Thymus (tissue), 11 donors: ENCODE results near the gene SLC39A11. TPM values are rescaled to one million over a fixed set of nuclear protein-coding genes. Genes with fewer than 3 reads are reported as not detected.

Experiments
- DNase-seq, 9 donors: peaks; one replicate each; pipeline ENCODE4 v3.0.0-alpha.2; 2013; ENCODE audit warnings: low spot score in 9 of 9, low read depth in 6 of 9, missing footprints in 1 of 9
- H3K27ac ChIP-seq, 2 donors: one replicate each; pipeline ENCODE4 v1.5.1; 2013; ENCODE audit warnings: control low read depth in 1 of 2, low read depth in 1 of 2, low read length in 1 of 2, mild to moderate bottlenecking in 1 of 2, moderate library complexity in 1 of 2
- H3K27me3 ChIP-seq, 2 donors: one replicate each; pipeline ENCODE4 v1.5.1; 2013; ENCODE audit warnings: low read length in 1 of 2; ENCODE audit not compliant: control insufficient read depth in 2 of 2, insufficient read depth in 1 of 2
- H3K36me3 ChIP-seq, 2 donors: one replicate each; pipeline ENCODE4 v1.5.1; 2013; ENCODE audit warnings: low read length in 1 of 2, mild to moderate bottlenecking in 1 of 2, moderate library complexity in 1 of 2; ENCODE audit not compliant: control insufficient read depth in 2 of 2, insufficient read depth in 2 of 2
- H3K4me1 ChIP-seq, 2 donors: one replicate each; pipeline ENCODE4 v1.5.1; 2013; ENCODE audit warnings: low read length in 2 of 2; ENCODE audit not compliant: control insufficient read depth in 2 of 2, insufficient read depth in 2 of 2
- H3K4me3 ChIP-seq, 2 donors: one replicate each; pipeline ENCODE4 v1.5.1; 2013; ENCODE audit warnings: low read length in 2 of 2, control low read depth in 1 of 2, mild to moderate bottlenecking in 1 of 2
- H3K9me3 ChIP-seq, 2 donors: one replicate each; pipeline ENCODE4 v1.5.1; 2013; ENCODE audit warnings: low read length in 1 of 2, mild to moderate bottlenecking in 1 of 2; ENCODE audit not compliant: control insufficient read depth in 2 of 2, insufficient read depth in 1 of 2
- WGBS: extraction: QIAGEN DNeasy Blood & Tissue Kit; methylation state at CpG from one replicate; pipeline ENCODE4 v1.1.7; 2013; 5-methylcytosine and 5-hydroxymethylcytosine counted together
- polyA plus RNA-seq: library from polyadenylated mRNA; stranded (reverse); fragments of 200-250 nt; gene quantifications from one replicate; pipeline ENCODE4 v1.2.3, GENCODE V29; 2013
- total RNA-seq: library from RNA; stranded (reverse); fragments of 120-200 nt; gene quantifications from one replicate; pipeline ENCODE4 v1.2.4, GENCODE V29; 2013
- donor health status: healthy.

The SLC39A11 gene
- total and polyA plus RNA-seq, 2 donors, result 7.4 to 8.7 TPM

GRCh38 chr17:72614871-72615626 lies 477.4 kb downstream of the SLC39A11 start:
- peaks cover 2 to 12% of the 10 kb centered on the region in 2 donors for H3K4me1 ChIP-seq
- peaks cover 0 to 38% of the 10 kb centered on the region in 2 donors for H3K27me3 ChIP-seq
- no peak overlapping the region for H3K27ac ChIP-seq
- H3K9me3 ChIP-seq, result no peaks in the 10 kb centered on the region
- no peak for DNase-seq
- no peaks in the 10 kb centered on the region for H3K36me3 ChIP-seq
- no peak overlapping the region for H3K4me3 ChIP-seq
- WGBS, result 35% methylated on average over 20 of the region's 20 CpGs

- Histone ChIP-seq H3K9me3 (no peaks in the 10 kb centered on the region), H3K27ac (no peak overlapping the region), H3K27me3 (peaks cover 0 to 38% of the 10 kb centered on the region in 2 donors), H3K4me1 (peaks cover 2 to 12% of the 10 kb centered on the region in 2 donors), H3K36me3 (no peaks in the 10 kb centered on the region), H3K4me3 (no peak overlapping the region)
- no peak for DNase-seq
- 97% methylated on average over 4 of the region's 4 CpGs for WGBS
Observed at GRCh38 chr17:72614476-72614870, 478.0 kb downstream of the SLC39A11 start.

- Histone ChIP-seq H3K36me3 (no peaks in the 10 kb centered on the region), H3K4me1 (peaks cover 2 to 12% of the 10 kb centered on the region in 2 donors), H3K27ac (no peak overlapping the region), H3K27me3 (peaks cover 0 to 38% of the 10 kb centered on the region in 2 donors), H3K9me3 (no peaks in the 10 kb centered on the region), H3K4me3 (no peak overlapping the region)
- DNase-seq, result no peak
- 85% methylated on average over 3 of the region's 3 CpGs for WGBS
Observed at GRCh38 chr17:72613806-72614292, 478.6 kb downstream of the SLC39A11 start.

- Histone ChIP-seq H3K36me3 (no peaks in the 10 kb centered on the region), H3K4me1 (peaks cover 2 to 11% of the 10 kb centered on the region in 2 donors), H3K27me3 (peaks cover 0 to 38% of the 10 kb centered on the region in 2 donors), H3K9me3 (no peaks in the 10 kb centered on the region), H3K27ac (no peak overlapping the region), H3K4me3 (no peak overlapping the region)
- no peak for DNase-seq
- 78% methylated on average over 7 of the region's 7 CpGs for WGBS
Observed at GRCh38 chr17:72613396-72613795, 479.1 kb downstream of the SLC39A11 start.

GRCh38 chr17:72611172-72611571 lies 481.3 kb downstream of the SLC39A11 start:
- Histone ChIP-seq H3K9me3 (no peaks in the 10 kb centered on the region), H3K36me3 (no peaks in the 10 kb centered on the region), H3K27ac (no peak overlapping the region), H3K27me3 (peaks cover 0 to 26% of the 10 kb centered on the region in 2 donors), H3K4me1 (no peaks in the 10 kb centered on the region), H3K4me3 (no peak overlapping the region)
- no peak for DNase-seq
- WGBS, result 91% methylated on average over 9 of the region's 9 CpGs

GRCh38 chr17:72609501-72609900 lies 483.0 kb downstream of the SLC39A11 start:
- Histone ChIP-seq H3K27ac (no peak overlapping the region), H3K27me3 (peaks cover 0 to 14% of the 10 kb centered on the region in 2 donors), H3K9me3 (no peaks in the 10 kb centered on the region), H3K4me3 (no peak overlapping the region), H3K4me1 (no peaks in the 10 kb centered on the region), H3K36me3 (no peaks in the 10 kb centered on the region)
- no peak for DNase-seq
- WGBS, result 91% methylated on average over 2 of the region's 2 CpGs

- no peak for DNase-seq
- Histone ChIP-seq H3K27me3 (peaks cover 0 to 5% of the 10 kb centered on the region in 2 donors), H3K36me3 (no peaks in the 10 kb centered on the region), H3K27ac (no peak overlapping the region), H3K4me1 (no peaks in the 10 kb centered on the region), H3K4me3 (no peak overlapping the region), H3K9me3 (no peaks in the 10 kb centered on the region)
- WGBS, result 93% methylated on average over 2 of the region's 2 CpGs
Observed at GRCh38 chr17:72608436-72608835, 484.1 kb downstream of the SLC39A11 start.

GRCh38 chr17:72606656-72607055 lies 485.8 kb downstream of the SLC39A11 start:
- no peaks in the 10 kb centered on the region for H3K36me3 ChIP-seq
- no peak overlapping the region for H3K4me3 ChIP-seq
- no peaks in the 10 kb centered on the region for H3K27me3 ChIP-seq
- H3K4me1 ChIP-seq, result no peaks in the 10 kb centered on the region
- H3K9me3 ChIP-seq, result no peaks in the 10 kb centered on the region
- H3K27ac ChIP-seq, result no peak overlapping the region
- DNase-seq, result no peak

GRCh38 chr17:72605543-72605942 lies 486.9 kb downstream of the SLC39A11 start:
- H3K4me3 ChIP-seq, result no peak overlapping the region

More at GRCh38 chr17:72605543-72605942, 486.9 kb downstream of the SLC39A11 start:
- WGBS, result 95% methylated on average over 1 of the region's 1 CpG
- Histone ChIP-seq H3K36me3 (no peaks in the 10 kb centered on the region), H3K4me1 (no peaks in the 10 kb centered on the region), H3K9me3 (no peaks in the 10 kb centered on the region), H3K27ac (no peak overlapping the region), H3K27me3 (no peaks in the 10 kb centered on the region)
- no peak for DNase-seq
